Myocyte (in vitro differentiated cells): ENCODE results near the gene RD3L. TPM values are rescaled to one million over a fixed set of nuclear protein-coding genes. Genes with fewer than 3 reads are reported as not detected.
"Not testable (repeated sequence)": the region's sequence is repeated elsewhere in the genome, so short reads cannot be mapped to it uniquely, and the experiment has no call there.

Experiments used
- DNase-seq: peaks from one replicate; pipeline ENCODE4 v3.0.0-alpha.2; 2012; ENCODE audit warnings: low read depth
- total RNA-seq: library from RNA; depleted of rRNA; stranded (reverse); fragments of >200 nt; gene quantifications from 2 replicates; pipeline ENCODE4 v1.2.3, GENCODE V29; 2014

Gene RD3L
- total RNA-seq, 1 donor from 2014 or later = not detected

DNA sequence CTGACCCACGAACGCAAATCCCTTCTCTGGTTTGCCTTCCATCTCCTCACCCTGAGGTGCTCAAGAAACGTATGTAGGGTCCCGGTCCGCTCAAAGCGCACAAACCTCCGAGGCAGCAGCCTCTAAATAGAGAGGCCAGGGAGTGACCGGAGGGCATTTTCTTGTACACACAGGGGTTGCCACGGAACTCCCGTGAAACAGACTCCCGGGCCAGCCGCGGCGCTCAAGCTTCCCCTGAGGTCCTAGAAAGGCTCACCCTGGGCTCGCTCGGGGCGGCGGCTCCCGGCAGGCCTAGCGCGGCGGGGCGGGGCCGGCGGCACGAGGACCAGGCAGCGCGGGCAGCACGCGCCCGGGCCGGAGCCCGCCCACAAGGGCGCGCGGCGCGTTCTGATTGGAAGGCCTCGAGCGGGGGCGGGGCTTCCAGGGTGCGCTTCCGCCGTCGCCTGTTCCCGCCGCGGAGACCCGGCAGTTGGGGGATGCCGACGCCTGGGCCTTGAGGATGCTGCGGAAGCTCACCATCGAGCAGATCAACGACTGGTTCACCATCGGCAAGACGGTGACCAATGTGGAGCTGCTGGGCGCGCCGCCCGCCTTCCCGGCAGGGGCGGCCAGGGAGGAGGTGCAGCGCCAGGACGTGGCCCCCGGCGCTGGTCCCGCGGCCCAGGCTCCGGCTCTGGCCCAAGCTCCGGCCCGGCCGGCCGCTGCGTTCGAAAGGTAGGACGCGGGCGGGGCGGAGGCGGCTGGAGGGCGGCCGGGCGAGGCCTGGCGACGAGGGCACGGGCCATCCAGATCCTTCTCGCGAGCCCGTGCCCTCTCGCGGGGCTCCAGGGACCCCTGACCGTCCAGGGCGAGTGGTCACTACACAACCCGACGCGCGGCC, 14.1 kb downstream of the RD3L start, which contains the start of gene TDRD9:
TSS of gene TDRD9 (plus strand) at position 446 of the 880 bp plus-strand sequence. CDS start at position 500, 54 bp downstream.
- DNase-seq = no peak

DNA sequence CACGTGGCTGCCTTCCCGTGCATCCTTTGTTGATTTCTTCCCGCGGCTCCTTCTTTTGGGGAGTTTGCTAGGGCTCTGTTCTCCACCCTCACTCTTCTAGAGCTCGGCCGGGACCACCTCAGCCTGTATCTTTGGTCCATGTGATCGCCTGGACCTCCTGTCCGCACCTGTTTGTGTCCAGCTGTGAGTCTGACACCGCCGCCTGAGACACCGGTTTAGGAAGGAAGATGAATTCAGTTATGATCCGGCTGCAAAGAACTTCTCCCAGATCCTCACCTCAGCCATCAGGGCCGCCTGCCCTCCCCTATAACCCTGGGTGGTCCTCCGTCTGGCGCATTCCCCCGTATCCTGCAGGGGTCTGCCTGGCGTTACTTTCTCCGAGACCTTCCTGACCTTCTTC, 14.8 kb downstream of the RD3L start:
- DNase-seq = no peak

DNA sequence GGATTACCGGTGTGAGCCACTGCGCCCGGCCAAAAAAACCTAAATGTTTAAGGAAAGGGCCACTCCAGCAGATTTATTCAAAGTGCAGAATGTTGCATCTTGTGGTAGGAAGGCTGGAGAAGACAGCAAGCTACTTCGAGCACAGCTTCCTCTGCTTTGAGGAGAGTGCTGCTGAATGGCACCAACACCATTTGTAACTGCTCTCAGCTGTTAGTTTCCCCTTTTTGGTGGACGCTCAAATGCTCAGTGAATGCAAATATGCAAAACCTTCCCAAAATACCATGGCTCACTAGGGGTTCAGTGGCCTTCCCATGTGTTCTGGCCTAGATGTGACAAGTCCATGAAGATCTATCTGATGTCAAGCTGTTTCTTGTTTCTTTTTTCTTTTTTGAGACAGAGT, 17.0 kb downstream of the RD3L start:
- no peak for DNase-seq

DNA sequence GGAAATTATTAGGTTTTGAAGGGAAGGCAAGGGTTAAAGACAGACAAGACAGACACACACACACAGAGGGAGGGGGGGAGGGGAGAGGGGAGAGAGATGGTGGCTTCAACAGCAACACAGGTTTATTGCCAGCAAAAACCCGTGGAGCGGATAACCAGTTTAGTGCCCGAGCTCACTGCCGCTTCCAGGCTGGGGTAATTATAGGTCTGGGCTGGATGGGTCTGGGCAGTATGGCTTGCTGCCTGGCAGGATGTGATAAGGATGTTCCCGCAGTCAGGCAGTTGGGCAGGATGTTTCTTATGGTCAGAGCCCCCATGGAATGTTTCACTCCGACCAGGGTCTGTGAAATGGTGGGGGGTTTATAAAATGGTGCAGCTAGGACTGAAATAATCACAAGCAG, 18.5 kb downstream of the RD3L start:
- DNase-seq = no peak

DNA sequence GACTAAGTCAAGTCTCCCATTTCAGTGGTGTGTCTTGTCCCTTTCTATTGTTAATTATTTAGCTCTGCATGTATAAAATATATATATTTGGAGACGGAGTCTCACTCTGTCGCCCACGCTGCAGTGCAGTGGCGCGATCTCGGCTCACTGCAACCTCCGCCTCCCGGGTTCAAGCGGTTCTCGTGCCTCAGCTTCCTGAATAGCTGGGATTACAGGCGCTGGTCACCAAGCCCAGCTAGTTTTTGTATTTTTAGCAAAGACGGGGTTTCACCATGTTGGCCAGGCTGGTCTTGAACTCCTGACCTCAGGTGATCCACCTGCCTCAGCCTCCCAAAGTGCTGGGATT, 20.5 kb downstream of the RD3L start:
- not testable (repeated sequence) for DNase-seq

GRCh38 chr14:103920981-103921854, 21.1 kb downstream of the RD3L start:
- DNase-seq = peak; percentile 92

DNA sequence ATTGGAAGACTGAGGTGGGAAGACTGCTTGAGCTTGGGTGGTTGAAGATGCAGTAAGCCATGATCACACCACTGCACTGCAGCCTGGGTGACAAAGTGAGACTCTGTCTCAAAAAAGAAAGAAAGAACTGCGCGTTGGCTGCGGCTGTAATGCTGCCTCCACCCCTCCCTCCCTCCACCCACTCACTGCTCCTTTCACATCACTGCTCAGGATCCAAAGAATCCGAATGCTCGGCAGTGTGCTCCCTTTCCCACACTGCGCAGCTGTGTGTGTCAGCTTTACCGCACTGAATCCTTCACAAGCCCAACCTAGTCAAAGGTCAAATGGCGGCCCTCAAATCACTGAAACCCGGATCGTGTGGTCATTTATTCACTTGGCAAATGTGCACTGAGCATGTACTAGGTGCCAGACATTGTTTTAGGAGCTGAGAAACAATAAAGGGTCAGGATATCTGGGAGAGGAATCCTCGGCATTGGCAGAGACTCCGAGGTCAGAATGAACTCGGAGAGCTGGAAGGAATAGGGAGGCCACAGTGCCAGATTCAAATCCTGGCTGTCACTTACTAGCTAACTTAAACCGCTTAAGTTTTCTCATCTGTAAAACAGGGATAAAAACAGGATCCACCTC, 25.6 kb downstream of the RD3L start:
- DNase-seq = no peak

GRCh38 chr14:103915616-103916015, 26.7 kb downstream of the RD3L start:
- DNase-seq = no peak

DNA sequence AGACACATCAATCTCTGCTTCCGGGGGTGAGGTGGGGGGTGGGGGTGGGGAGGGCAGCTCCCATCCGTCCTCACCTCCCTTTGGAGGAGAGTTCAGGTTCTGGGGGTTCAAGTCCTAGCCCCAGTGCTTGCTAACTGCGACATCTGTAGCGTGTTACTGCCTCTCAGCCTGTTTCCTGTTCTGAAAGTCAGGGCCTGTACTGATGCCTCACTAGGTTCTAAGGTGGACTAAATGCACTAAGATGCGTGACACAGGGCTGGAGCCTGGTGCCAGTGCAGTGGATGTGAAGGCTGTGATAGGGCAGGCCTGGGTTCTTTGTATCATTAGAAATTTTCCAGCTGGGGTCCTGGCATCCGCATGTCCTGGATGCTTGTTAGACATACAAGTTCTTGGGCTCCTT, 31.3 kb downstream of the RD3L start:
- no peak for DNase-seq

- DNase-seq = peak; percentile 70
Observed at GRCh38 chr14:103910262-103910935, 31.9 kb downstream of the RD3L start.

GRCh38 chr14:103909531-103910261, 32.6 kb downstream of the RD3L start:
- no peak for DNase-seq

GRCh38 chr14:103908580-103908979, 33.7 kb downstream of the RD3L start:
- DNase-seq = no peak

DNA sequence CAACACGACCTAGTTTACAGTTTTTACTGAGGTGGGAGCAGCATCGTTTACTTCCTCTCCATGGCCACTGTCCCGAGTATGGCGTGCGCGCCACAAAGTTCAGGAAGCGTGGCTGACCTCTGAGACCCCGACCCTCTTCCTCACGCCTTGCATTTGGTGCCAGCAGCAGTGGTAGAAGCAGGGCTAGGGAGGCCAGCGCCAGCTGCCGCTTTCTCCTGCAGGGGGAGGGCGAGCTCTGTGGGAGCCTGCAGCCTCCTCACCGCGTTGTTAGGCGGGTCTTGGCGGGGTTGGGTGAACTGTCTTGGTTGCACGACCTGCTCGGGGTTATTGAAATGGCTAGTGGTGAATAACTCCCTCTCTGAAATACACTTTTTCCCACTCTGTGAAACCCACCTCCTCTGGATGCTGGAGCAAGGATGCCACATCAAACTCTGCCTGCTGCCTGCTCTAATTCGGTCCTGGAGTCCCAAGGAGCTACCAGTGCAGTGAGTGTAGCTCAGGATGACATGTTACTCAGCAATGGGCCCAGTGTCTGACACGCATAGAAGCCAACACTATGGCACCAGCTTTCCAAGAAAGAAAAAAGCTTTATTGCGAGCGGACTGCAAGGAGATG, 36.4 kb downstream of the RD3L start:
- no peak for DNase-seq

DNA sequence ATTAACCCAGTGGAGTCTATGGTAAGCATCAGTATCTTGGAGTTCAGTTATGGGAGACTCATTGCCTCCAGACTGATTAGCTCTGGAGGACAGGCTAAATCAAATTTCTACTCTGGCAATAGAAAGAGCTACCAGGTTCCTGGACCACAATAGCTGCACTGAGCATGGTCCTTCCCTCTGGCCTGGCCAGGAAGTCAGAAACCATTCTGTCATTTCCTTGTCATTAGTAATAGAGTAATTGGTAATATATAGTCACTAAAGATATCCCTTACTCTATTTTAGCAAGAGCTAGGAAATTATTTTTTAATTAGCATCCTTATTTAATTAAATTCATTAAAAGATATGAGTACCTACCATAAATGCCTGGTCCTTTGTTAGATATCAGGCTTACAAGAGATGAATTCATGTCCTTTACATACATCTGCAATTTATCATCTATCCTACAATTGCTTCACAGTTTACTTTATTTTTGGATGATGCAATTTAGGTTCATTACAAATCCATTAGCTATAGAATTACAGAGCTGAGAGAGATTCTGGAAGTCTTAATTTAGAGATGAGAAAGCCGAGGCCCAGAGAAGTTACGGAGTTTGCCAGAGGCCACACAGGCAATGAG, 37.7 kb downstream of the RD3L start:
- no peak for DNase-seq

DNA sequence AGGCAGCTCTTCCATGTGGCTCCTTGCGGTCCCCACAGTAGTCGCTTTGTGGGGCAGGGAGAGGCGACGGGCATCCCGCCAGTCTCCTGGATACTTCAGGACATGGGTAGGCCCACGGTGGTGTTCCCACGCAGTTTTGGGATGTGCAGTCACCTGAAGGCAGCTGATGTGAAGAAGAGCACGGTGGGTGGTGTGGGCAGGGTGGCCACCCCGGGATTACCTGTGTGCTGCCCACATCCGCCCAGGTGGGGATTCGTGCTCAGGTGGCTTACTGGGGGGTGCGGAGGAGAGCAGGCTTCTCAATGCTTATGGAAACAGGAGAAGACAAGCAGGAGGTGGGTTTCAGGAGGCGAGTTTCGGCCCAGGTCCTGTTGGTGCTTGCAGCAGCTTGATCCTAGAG, 42.5 kb downstream of the RD3L start:
- no peak for DNase-seq

DNA sequence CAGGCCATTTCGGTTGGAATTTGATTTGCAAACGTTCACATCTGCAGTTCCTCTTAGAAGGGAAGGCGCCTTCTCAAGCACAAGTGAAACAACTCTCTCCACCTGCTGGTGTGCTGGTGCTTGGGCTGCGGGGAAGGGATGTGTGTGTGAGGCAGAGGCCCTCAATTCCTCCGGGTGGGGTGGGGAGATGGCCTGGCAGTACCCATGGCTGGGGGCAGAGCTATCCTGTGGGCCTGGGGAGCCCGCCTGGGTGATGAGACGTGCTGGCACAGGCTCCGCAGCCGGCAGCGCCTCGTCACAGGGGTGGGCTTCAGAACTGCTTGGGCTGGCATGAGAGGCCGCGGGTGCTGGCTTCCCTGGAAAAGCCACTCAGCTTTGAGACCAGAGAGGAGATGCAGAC, 43.0 kb downstream of the RD3L start:
- no peak for DNase-seq

DNA sequence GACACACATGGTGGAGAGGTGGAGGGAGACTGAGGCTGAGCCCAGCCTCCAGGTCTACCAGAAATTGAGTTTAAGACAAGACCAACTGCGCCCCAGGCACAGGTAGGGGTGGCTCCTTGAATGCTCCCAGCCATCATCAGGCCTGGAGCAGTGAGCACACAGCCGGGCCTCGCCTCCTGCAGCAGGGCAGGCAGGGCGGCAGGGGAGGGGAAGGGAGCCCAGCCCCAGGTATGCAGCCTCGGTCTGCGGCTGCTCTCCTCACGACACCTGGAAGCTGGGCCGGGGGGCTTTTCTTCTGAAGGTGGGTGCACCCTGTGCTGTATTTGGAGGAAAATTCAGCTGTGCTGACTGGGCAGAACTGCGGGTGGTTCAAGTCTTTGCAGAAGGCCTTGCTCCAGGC, 43.6 kb downstream of the RD3L start:
- no peak for DNase-seq

DNA sequence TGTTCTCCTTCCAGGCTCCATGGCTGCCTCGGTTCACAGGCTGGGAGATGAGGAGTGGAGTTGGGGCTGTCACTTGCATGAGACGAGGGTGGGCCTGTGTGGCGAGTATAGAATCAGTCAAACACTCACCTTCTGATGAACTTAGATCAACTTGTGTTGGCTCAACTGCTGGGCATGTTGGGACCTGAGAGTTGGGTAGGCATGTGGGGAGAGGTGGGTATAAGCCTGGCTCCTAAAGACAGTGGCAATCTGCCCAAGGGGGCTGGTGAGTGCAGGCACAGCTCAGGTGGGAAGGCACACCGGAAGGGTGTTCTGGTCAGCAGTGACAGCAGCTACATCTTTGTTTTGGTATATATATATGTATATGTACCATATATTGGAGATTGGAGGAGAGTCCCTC, 44.1 kb downstream of the RD3L start:
- no peak for DNase-seq

DNA sequence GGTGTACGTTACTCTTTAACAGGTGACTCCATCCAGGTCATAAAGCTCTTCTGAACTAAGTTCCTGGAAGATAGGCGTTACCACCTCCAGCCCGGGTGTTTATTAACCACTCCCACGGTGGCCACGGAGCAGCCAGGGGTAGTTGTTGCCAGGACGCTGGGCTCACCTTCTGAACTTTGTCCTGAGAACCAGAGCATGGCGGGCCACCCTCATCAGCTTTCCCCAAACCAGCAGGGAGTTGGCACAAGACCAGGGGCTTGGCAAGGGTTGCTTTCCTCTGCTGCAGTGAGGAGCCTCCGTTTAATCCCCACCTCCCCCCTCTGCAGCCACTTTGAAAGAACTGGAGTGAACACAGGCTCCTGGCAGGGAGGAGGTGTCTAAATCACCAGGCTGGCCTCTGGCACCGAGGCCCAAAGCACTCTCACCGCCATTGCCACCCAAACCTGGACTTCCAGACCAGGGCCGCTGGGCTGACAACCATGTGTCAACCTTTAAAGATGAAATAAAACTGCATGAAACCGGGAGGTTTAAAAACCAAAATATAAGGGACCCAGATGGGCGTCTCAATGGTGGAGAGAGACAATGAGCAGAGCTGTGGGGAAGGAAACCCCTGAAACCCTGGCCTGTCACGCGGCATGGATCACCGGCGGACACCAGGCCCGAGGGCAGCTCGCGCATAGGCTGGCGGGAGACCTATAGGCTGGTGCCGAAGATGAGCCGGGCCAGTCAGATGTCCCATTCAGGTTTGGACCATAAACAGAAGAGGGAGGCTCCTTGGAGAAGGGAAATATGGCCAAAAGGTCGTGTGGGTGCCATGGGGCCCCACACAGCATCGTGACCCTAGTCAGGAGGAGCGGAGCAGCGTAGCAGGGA, 45.0 kb downstream of the RD3L start:
- no peak for DNase-seq
